Lung (tissue), 12 donors: ENCODE measurements around the gene CRACDL. TPM values are rescaled to one million over a fixed set of nuclear protein-coding genes. Genes with fewer than 3 reads are reported as not detected.
A peak's percentile ranks its signal among the peaks of the same experiment; 100 is the strongest.

Experiments used
- ATAC-seq: fragments of 200-7000 bp; cut with Tn5 transposase; one replicate; pipeline ENCODE4 v1.9.1; 2020; ENCODE audit warnings: moderate number of reproducible peaks; ENCODE audit not compliant: insufficient read depth, low FRiP score
- DNase-seq, 3 donors: peaks; one replicate each; pipeline ENCODE4 v3.0.0-alpha.2; 2013 to 2017
- H3K27ac ChIP-seq, 2 donors: one replicate each; pipeline ENCODE4 v1.5.1; 2013; ENCODE audit warnings: mild to moderate bottlenecking in 2 of 2, moderate library complexity in 2 of 2, control low read depth in 1 of 2, inconsistent platforms in 1 of 2, low read depth in 1 of 2, low read length in 1 of 2
- H3K27me3 ChIP-seq, 3 donors: one replicate each; pipeline ENCODE4 v1.5.1; 2013; ENCODE audit warnings: low read length in 2 of 3; ENCODE audit not compliant: control insufficient read depth in 3 of 3, insufficient read depth in 3 of 3
- H3K36me3 ChIP-seq, 4 donors: one replicate each; pipeline ENCODE4 v1.5.1; 2013; ENCODE audit warnings: low read length in 4 of 4, mild to moderate bottlenecking in 1 of 4, moderate library complexity in 1 of 4; ENCODE audit not compliant: control insufficient read depth in 4 of 4, insufficient read depth in 4 of 4
- H3K4me1 ChIP-seq, 5 donors: one replicate each; pipeline ENCODE4 v1.5.1; 2013; ENCODE audit warnings: low read length in 5 of 5, mild to moderate bottlenecking in 2 of 5, moderate library complexity in 1 of 5; ENCODE audit not compliant: control insufficient read depth in 5 of 5, insufficient read depth in 5 of 5
- H3K4me3 ChIP-seq: one replicate; pipeline ENCODE4 v1.5.1; 2013; ENCODE audit warnings: mild to moderate bottlenecking, control low read depth, moderate library complexity
- H3K9ac ChIP-seq, 2 donors: one replicate each; pipeline ENCODE4 v1.5.1; 2013; ENCODE audit warnings: low read length in 2 of 2, control low read depth in 1 of 2; ENCODE audit not compliant: insufficient read depth in 1 of 2
- H3K9me3 ChIP-seq, 4 donors: one replicate each; pipeline ENCODE4 v1.5.1; 2013; ENCODE audit warnings: low read length in 3 of 4, mild to moderate bottlenecking in 1 of 4, moderate library complexity in 1 of 4; ENCODE audit not compliant: control insufficient read depth in 4 of 4, insufficient read depth in 3 of 4
- WGBS, 2 donors: extraction: QIAGEN DNeasy Blood & Tissue Kit; methylation state at CpG; one replicate each; pipeline ENCODE4 v1.1.7; 2013; 5-methylcytosine and 5-hydroxymethylcytosine counted together
- polyA plus RNA-seq, 2 donors: library from polyadenylated mRNA; stranded (reverse); fragments of 200-250 nt; gene quantifications; one replicate each; pipeline ENCODE4 v1.2.1, GENCODE V29; 2013
- total RNA-seq, 2 donors: library from RNA; depleted of rRNA in 1 of 2; stranded (reverse); fragments of >200 nt in 1 of 2; gene quantifications; one replicate each; pipeline ENCODE4 v1.2.1, GENCODE V29; 2014 to 2021
- TF ChIP-seq, protein P1 (sequence below): IDR thresholded peaks from 2 replicates; pipeline ENCODE4 v1.5.1; 2012; ENCODE audit warnings: mild to moderate bottlenecking; ENCODE audit errors: control extremely low read depth, extremely low read depth
- donor health status: control.
- donor health status: control.
- donor health status: Bipolar disorder and iron deficiency.
- donor health status: healthy.
- donor health status: DM: yes; HTN: yes; CAD: no.

The CRACDL gene
- total and polyA plus RNA-seq, 4 donors, result 8.9 to 28.3 (median 13.2) TPM

DNA sequence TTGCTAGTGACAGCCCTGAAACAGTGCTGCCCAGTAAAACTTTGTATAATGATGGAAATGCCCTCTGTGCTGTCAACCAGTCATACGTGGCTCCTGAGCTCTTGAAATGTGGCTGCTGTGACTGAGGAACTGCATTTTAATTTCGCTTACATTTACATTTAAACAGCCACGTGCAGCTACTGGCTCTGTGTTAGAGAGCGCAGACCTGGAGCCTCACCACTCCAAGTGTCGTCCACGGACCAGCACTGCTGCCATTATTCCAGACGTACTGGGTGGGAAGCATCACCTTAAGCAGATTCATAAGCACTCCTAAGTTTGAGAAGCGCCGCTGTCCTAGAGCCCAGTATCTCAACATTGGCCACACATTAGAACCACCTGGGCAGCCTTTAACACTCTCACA is 128.1 kb downstream of the CRACDL start:
- peaks cover 0 to 4% (median 0%) of the 10 kb centered on the region in 4 donors for H3K36me3 ChIP-seq
- ATAC-seq (no peak), DNase-seq (no peak)
- peaks cover 0 to 2% (median 0%) of the 10 kb centered on the region in 3 donors for H3K27me3 ChIP-seq
- peaks cover 0 to 3% (median 0%) of the 10 kb centered on the region in 4 donors for H3K9me3 ChIP-seq
- TF ChIP-seq, protein P1, sequence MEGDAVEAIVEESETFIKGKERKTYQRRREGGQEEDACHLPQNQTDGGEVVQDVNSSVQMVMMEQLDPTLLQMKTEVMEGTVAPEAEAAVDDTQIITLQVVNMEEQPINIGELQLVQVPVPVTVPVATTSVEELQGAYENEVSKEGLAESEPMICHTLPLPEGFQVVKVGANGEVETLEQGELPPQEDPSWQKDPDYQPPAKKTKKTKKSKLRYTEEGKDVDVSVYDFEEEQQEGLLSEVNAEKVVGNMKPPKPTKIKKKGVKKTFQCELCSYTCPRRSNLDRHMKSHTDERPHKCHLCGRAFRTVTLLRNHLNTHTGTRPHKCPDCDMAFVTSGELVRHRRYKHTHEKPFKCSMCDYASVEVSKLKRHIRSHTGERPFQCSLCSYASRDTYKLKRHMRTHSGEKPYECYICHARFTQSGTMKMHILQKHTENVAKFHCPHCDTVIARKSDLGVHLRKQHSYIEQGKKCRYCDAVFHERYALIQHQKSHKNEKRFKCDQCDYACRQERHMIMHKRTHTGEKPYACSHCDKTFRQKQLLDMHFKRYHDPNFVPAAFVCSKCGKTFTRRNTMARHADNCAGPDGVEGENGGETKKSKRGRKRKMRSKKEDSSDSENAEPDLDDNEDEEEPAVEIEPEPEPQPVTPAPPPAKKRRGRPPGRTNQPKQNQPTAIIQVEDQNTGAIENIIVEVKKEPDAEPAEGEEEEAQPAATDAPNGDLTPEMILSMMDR, result no peak
- no peak overlapping the region for H3K4me3 ChIP-seq
- WGBS, 2 donors, result 92% methylated on average over 9 of the region's 9 CpGs
- no peak overlapping the region for H3K27ac ChIP-seq
- no peak overlapping the region for H3K9ac ChIP-seq
- peaks cover 10 to 32% (median 21%) of the 10 kb centered on the region in 5 donors for H3K4me1 ChIP-seq

DNA sequence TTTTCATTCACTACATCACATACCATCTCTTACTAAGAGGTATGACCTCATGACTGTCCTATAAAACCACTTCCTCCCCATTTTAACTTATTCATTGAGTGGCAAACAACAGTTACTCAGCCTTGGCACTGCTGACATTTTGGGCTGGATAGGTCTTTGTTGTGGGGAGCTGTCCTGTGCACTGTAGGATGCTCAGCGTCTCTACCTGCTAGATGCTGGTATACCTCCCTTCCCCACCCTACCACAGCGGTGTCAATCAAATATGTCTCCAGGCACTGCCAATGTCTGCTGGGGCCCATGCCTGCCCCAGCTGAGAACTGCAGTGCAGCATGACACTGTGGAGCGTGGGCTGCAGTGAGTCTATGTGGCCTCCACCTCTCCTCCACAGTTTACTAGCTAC is 128.8 kb downstream of the CRACDL start:
- H3K9me3 ChIP-seq, result peaks cover 0 to 3% (median 0%) of the 10 kb centered on the region in 4 donors
- DNase-seq, result no peak
- H3K4me3 ChIP-seq, result no peak overlapping the region
- TF ChIP-seq, protein P1, result no peak
- H3K4me1 ChIP-seq, result peaks cover 10 to 32% (median 21%) of the 10 kb centered on the region in 5 donors
- ATAC-seq, result no peak
- 93 to 94% methylated on average over 3 of the region's 3 CpGs for WGBS, 2 donors
- peaks cover 0 to 2% (median 0%) of the 10 kb centered on the region in 3 donors for H3K27me3 ChIP-seq
- H3K27ac ChIP-seq, result no peak overlapping the region
- H3K9ac ChIP-seq, result no peak overlapping the region
- H3K36me3 ChIP-seq, result peaks cover 0 to 4% (median 0%) of the 10 kb centered on the region in 4 donors

DNA sequence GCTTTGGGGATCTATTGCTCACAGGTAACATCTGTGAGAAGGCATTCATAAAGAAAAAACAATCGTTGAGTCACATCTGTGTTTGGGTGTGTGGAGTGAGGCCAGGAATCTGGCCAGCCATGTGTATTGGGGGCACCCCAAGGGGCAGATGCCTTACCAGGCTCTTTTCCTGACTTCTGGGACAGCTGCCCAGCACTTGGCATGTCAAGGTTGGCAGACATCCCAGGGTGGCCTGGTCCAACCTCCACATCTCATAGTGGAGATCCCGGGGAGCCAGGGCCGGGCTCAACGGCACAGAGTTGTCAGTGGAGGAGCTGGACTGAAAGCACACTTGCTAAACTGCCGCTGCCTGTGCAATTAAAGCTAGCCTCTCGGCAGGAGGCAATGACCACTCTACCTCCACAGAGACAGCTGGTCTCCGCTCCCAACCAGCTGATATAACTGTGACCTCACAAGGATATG is 129.8 kb downstream of the CRACDL start:
- TF ChIP-seq, protein P1, result no peak
- H3K4me3 ChIP-seq, result no peak overlapping the region
- peaks cover 0 to 4% (median 0%) of the 10 kb centered on the region in 4 donors for H3K36me3 ChIP-seq
- 37 to 68% methylated on average over 7 of the region's 7 CpGs for WGBS, 2 donors
- H3K27ac ChIP-seq, result peak overlapping the region; percentile 54 to 78
- peaks cover 10 to 32% (median 22%) of the 10 kb centered on the region in 5 donors for H3K4me1 ChIP-seq
- H3K9me3 ChIP-seq, result peaks cover 0 to 3% (median 0%) of the 10 kb centered on the region in 4 donors
- DNase-seq, result peak; percentile 33 to 64 (median 40)
- H3K27me3 ChIP-seq, result peaks cover 0 to 2% (median 0%) of the 10 kb centered on the region in 3 donors
- ATAC-seq, result peak; percentile 61
- H3K9ac ChIP-seq, result no peak overlapping the region
